GM18507 (cell line): ENCODE measurements around the gene ETFA.
"Not testable (repeated sequence)": the region's sequence is repeated elsewhere in the genome, so short reads cannot be mapped to it uniquely, and the experiment has no call there.

Experiments used
- DNase-seq: peaks from one replicate; pipeline ENCODE4 v3.0.0; 2011; ENCODE audit warnings: low read depth; ENCODE audit not compliant: insufficient read length; ENCODE audit errors: extremely low spot score
- FAIRE-seq: peaks from 2 replicates; lab custom pipeline; 2011; peaks lifted over from hg19 to GRCh38; lab: Jason Lieb, UNC

The ETFA gene

DNA sequence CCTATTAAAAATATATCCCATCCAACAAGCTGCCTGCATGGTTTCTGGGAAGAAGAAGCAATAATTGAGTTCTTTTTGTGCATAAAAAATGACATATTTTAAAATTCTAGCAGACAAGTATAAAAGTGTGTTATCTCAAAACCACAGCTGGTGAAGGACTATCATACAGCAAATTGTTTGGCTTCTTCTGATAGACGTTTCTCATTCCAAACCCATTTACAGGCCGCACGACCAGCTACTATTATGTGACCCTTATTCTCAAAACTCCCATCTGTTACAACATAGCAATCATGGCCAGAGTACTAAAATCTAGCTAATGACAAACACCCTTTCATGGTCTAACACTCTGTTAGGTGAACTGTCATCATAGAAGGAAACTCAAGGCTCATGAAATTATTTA is 21.7 kb downstream of the ETFA start:
- FAIRE-seq: no peak
- no peak for DNase-seq

GRCh38 chr15:76286271-76286879 is 24.9 kb downstream of the ETFA start:
- peak; percentile 83 for FAIRE-seq

DNA sequence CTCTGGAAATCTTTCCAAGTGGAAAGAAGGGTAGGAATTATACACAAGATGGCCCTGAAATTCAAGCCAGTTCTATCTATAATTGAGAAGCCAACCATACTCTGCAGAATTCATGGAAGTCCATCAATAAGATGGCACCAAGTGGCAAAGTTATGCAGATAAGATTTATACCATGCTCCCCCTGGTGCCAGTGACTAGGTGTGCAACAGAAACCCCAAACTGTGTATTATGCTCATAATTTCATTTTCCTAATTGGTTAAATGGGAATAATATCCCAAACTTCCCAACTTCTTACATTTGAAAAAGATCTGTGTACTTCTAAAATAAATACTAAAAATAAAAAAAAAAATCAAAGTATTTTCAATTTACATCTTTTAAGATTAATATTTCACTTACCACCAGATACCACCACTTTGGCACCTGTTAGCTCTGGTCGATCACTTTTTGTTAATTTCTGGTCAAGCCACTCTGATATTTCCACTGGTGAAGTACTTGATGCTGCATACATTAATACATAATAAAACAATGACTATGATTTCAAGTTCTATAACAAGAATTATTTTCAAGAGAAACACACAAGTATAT is 25.9 kb downstream of the ETFA start:
- FAIRE-seq (no peak), DNase-seq (no peak)

More at GRCh38 chr15:76286271-76286879, 24.9 kb downstream of the ETFA start:
- DNase-seq: peak; percentile 20

DNA sequence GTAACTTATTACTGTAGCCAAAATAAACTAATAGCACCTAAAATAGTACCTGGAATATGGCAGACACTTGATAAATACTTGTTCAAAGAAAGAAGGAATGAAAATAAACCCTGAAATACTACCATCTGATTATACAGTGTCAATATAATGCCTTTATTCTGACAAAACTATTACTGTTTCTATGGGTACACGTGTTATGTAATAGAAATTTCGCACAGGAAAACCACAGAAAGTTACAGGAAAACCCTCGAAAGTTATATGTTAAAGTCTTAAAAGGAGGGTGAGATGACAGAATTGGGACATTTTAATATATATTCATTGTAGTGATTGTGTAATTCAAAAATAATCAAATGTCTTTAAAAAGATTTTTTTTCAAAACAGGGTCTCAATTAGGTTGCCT is 28.8 kb downstream of the ETFA start:
- DNase-seq (no peak), FAIRE-seq (no peak)

- FAIRE-seq: no peak
- DNase-seq: no peak
These were observed 32.6 kb downstream of the ETFA start for GRCh38 chr15:76278651-76279050.

DNA sequence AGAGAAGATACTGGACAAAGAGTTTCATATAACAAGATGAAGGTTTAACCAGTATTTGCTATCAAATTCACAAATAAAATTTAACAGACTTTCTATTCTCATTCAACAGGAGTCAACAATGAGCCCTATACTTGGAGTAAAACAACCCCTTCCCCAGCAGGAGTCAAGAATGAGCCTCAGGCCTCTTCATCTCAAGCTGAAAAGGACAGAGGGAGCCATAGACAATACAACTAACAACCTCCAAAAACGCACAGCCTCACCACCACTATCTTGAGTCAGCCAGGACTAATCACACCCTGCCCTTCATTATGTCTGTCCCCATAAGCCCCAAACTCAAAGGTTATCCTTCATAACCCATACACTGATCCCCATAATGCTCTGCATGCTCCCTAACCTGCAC is 36.4 kb downstream of the ETFA start:
- no peak for FAIRE-seq
- DNase-seq: no peak

- DNase-seq (no peak), FAIRE-seq (no peak)
These were observed 37.0 kb downstream of the ETFA start for GRCh38 chr15:76274226-76274625.

GRCh38 chr15:76270876-76271275 is 40.4 kb downstream of the ETFA start:
- DNase-seq (no peak), FAIRE-seq (no peak)

DNA sequence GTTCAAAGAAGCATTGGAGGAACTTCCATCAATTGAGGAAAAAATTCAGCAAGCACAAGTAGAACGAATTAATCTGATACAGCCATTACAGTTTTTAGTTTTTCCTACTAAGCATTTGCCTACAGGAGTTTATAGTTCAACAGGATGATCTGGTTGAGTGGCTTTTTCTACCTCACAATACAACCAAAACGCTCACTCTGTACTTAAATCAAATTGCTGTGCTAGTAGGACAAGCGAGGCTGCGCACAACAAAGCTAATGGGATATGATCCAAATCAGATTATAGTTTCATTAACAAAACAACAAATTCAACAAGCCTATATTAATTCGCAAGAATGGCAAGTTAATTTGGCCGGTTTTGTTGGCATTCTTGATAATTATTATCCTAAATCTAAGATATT is 44.2 kb downstream of the ETFA start:
- FAIRE-seq (no peak), DNase-seq (no peak)

GRCh38 chr15:76265769-76266168 is 45.5 kb downstream of the ETFA start:
- DNase-seq, FAIRE-seq: not testable (repeated sequence)

DNA sequence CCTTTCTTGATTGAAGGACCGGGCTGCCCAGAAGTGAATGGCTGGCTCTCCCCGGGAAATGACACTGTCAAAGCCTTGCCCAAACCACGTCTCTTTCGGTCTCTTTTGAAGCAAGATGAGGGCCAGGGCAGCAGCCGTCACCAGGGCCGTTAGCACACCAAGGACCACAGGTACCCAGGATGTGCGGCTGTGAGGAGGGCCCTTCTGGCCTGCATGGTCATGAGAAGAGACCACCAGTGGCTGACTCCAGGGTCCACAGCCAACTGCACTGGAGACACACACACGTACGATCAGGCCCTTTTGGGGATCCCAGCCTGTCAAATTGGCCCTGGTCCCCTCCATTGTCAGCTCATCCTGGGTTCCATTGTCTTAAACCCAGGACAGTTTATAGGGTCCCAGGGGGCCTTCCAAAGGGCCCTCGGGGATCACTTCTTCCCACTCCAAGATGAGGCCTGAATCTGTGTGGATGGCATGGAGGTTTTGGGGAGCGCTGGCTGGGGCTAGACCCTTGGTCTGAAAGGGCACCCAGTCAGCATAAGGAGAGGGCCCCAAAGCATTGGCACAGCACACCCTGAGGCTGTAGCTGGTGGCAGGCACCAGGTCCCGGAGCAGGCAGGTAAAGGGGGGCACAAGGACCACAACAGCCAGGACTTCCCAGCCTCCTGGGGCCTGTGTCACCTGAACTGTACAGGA is 50.9 kb downstream of the ETFA start:
- DNase-seq (no peak), FAIRE-seq (no peak)

DNA sequence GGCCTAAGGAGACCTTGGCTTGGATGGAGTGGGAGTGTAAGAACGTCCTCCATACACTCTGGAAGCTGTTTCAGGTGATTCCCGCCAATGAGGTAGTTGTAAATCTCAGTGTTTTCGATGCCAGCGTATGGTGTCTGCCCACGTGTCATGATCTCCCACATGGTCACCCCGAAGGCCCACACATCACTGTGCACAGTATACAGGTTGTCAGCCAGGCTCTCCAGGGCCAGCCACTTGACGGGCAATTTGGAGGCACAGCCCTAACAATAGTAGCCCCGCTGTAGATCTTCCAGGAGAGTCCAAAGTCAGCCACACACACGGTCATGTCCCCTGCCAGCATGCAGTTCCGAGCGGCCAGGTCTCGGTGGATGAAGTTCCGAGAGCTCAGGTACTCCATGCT is 51.9 kb downstream of the ETFA start:
- FAIRE-seq (no peak), DNase-seq (no peak)

DNA sequence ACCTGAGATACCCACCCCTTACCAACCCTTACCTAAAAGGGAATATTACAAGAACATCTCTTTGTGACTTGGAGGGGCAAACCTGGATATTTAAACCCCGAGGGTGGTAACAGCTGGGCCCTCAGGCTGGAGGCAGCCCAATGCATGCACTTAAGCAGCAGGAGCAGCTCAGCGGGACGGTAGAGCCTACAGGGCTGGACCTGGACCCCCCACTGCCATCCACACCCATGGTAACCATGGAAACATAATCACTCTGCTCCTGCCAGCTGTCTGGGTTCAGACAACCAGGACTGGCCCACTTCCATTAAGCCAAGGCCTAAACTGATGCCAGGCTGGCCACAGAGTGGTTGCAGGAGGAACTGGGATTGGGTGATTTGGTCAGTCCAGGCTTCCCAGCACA is 52.8 kb downstream of the ETFA start:
- no peak for DNase-seq
- no peak for FAIRE-seq

DNA sequence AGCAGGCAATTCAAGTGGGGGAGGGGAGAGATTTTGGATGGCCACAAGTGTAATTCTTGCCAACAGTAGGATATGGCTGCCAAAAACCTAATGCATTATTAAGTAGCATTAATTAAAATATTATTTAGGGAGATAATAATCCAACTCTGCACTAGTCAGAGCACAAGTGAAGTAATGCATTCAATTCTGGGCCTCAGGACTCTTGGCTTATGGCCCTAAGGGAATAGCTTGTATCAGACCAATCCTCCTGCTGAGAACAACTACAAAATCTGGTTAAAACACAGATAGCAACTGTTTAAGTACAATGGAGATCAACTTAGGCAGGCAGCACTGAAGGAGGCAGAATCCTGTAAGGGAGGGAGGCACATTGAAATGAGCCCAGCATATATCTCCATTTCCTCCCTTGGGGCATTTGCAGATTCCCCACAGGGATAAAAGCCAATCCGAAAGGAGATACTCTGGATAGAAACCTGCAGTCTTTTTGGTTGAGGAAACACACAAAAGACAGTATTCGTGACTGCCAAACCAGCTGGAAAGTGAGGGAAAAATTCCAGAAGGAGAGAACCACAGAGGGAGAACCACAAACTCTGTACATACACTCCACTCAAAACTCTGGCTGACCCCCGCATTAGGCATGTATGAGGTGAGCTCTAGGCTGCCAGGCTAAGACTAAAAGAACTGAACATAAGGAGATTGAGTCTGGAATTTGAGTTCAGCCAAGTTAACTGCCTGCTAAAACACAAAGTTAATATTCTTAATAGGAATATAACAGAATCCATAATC is 57.4 kb downstream of the ETFA start:
- DNase-seq (no peak), FAIRE-seq (no peak)

DNA sequence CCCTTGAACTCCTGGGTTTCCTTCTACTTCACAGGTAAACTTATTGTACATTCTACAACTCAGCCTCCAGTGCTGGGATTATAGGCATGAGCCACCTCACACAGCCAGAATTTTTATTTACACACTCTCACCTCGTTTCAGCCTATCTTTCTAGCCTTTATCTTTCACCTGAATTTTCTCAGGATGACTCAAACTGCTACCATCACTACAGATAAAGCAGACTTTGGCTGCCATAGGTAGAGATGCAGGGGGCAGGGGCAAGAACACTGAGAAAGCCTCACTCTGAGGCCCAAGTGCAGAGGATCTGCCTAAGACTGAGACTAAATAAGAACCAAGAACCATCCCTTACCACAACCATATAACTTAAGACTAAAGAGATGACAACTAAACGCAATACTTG is 59.0 kb downstream of the ETFA start:
- no peak for DNase-seq
- FAIRE-seq: no peak

DNA sequence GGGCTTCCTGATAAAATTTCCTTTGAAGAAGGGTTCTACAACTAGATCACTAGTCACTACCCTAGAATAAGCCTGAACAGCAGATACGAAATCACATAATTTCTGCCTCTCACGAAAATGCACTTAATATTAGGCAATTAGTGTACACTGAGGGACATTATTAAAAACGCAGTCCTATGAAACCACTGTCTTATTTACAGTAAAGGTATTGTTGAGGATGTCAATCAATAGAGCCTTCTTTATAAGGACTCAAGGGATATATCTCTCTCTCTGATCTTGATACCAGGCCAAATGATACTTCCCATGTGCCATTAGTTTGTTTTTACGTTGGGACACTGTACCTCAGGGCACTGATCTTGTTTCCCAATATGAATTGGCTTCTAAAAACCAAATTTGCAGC is 59.6 kb downstream of the ETFA start:
- no peak for FAIRE-seq
- no peak for DNase-seq

GRCh38 chr15:76245072-76245610 is 66.1 kb downstream of the ETFA start:
- FAIRE-seq (no peak), DNase-seq (no peak)

DNA sequence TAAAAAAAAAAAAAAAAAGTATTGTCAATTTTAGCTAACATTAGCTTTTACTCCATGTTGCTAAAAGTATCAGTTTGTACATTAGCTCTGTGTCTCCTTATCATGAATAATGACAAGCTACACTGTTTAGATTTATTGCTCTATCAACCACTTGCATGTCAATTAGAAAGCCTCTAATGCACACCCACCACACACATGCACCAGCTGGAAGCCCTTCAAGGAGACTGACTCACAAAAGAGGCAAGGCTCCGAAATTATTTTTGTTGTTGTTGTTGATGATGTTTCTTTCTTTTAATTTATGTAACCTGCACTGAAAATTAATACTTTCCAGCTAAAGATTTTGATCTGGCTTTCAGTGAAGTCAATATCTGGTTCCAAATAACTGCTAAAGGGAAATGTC is 71.5 kb downstream of the ETFA start:
- FAIRE-seq (no peak), DNase-seq (no peak)

GRCh38 chr15:76236350-76236749 is 74.9 kb downstream of the ETFA start:
- FAIRE-seq (no peak), DNase-seq (no peak)

- FAIRE-seq: peak; percentile 79
- DNase-seq: no peak
These were observed 76.0 kb downstream of the ETFA start for GRCh38 chr15:76235186-76235826.
